Panc1 (cell line): Measurements from ENCODE around the gene POLK. TPM values are rescaled to one million over a fixed set of nuclear protein-coding genes. Genes with fewer than 3 reads are reported as not detected.
"Not testable (repeated sequence)": the region's sequence is repeated elsewhere in the genome, so short reads cannot be mapped to it uniquely, and the experiment has no call there.

Source experiments
- ATAC-seq: fragments of 200-7000 bp; cut with Tn5 transposase; 2 replicates; pipeline ENCODE4 v1.9.1; 2020; ENCODE audit warnings: mild to moderate bottlenecking, moderate library complexity
- BruUV-seq: library from RNA; stranded (reverse); fragments of 400-500 nt; replicated peaks from 2 replicates; lab custom pipeline; 2021; lab: Mats Ljungman, UMichigan
- CTCF ChIA-PET: fragments of 300-600 bp; sonication (Branson Sonifier 250); formaldehyde crosslinking; loops from one replicate; lab custom pipeline; 2022; ENCODE audit warnings: antibody characterized with exemption; lab: Charles Lee
- POLR2A ChIA-PET: fragments of 300-600 bp; sonication (Branson Sonifier 250); formaldehyde crosslinking; loops from one replicate; lab custom pipeline; 2022; ENCODE audit warnings: antibody characterized with exemption; lab: Charles Lee
- DNase-seq: peaks from one replicate; pipeline ENCODE4 v3.0.0-alpha.2; 2010; ENCODE audit warnings: low read depth, low spot score
- H3K27ac ChIP-seq: 2 replicates; pipeline ENCODE4 v1.5.1; 2011; ENCODE audit warnings: mild to moderate bottlenecking, low read length, inconsistent platforms
- H3K27me3 ChIP-seq: fragments of 200-500 bp; sonication (Bioruptor generic); 2 replicates; pipeline ENCODE4 v1.6.0; 2014; ENCODE audit warnings: low read length, inconsistent platforms; ENCODE audit not compliant: control insufficient read depth, insufficient read depth
- H3K36me3 ChIP-seq: fragments of 200-500 bp; sonication (Bioruptor generic); 2 replicates; pipeline ENCODE4 v1.5.1; 2014; ENCODE audit warnings: inconsistent platforms, mild to moderate bottlenecking, low read length, moderate library complexity; ENCODE audit not compliant: control insufficient read depth, insufficient read depth
- H3K4me1 ChIP-seq: 2 replicates; pipeline ENCODE4 v1.5.1; 2011; ENCODE audit warnings: inconsistent platforms, mild to moderate bottlenecking, low read length, moderate library complexity; ENCODE audit not compliant: control insufficient read depth, insufficient read depth
- H3K4me3 ChIP-seq, 2 experiments: 2 replicates each; pipeline ENCODE4 v1.5.1; 2011 to 2012; ENCODE audit warnings: low read depth in 2 of 2, low read length in 2 of 2, mild to moderate bottlenecking in 2 of 2, inconsistent platforms in 1 of 2, moderate library complexity in 1 of 2
- H3K9me3 ChIP-seq: fragments of 200-500 bp; sonication (Bioruptor generic); 2 replicates; pipeline ENCODE4 v1.5.1; 2014; ENCODE audit warnings: low read depth, mild to moderate bottlenecking, inconsistent platforms, low read length, moderate library complexity; ENCODE audit not compliant: control insufficient read depth, insufficient read depth
- POLR2AphosphoS5 ChIP-seq: IDR thresholded peaks from 2 replicates; pipeline ENCODE4 v1.6.1; 2012; ENCODE audit warnings: mild to moderate bottlenecking, low read depth, low read length, moderate library complexity
- SIN3A ChIP-seq: IDR thresholded peaks from 2 replicates; pipeline ENCODE4 v1.6.1; 2012; ENCODE audit warnings: low read depth, mild to moderate bottlenecking, low read length, moderate library complexity, borderline replicate concordance; ENCODE audit not compliant: insufficient read depth
- TCF7L2 ChIP-seq: IDR thresholded peaks from 2 replicates; pipeline ENCODE4 v1.6.1; 2011; ENCODE audit warnings: mild to moderate bottlenecking, low read depth, low read length, inconsistent platforms
- in situ Hi-C: cut with HindIII; loops from 2 replicates; pipeline ENCODE4 v1.10.0; 2016; ENCODE audit warnings: low sequenced_read_pairs, low pct_unique_long_range_greater_than_20kb
- intact Hi-C: fragments of 100-400 bp; cut with micrococcal nuclease; formaldehyde crosslinking; loops from one replicate; pipeline ENCODE4 v1.10.0; 2022; ENCODE audit not compliant: unreplicated experiment
- total RNA-seq: library from RNA; stranded (reverse); gene quantifications from one replicate; pipeline ENCODE4 v1.2.1, GENCODE V29; 2021; ENCODE audit not compliant: unreplicated experiment
- TF ChIP-seq, protein P1 (sequence below), 2 experiments: IDR thresholded peaks; 2 replicates each; pipeline ENCODE4 v1.6.1; 2011 to 2012; ENCODE audit warnings: low read depth in 2 of 2, control low read depth in 1 of 2, low read length in 1 of 2, mild to moderate bottlenecking in 1 of 2, moderate library complexity in 1 of 2; ENCODE audit not compliant: insufficient read depth in 1 of 2
- TF ChIP-seq, protein P2 (sequence below): fragments of 450-650 bp; IDR thresholded peaks from 2 replicates; pipeline ENCODE4 v1.5.1; 2017; ENCODE audit warnings: mild to moderate bottlenecking

POLK gene
- total RNA-seq, 1 experiment from 2014 or later = 21.3 TPM

DNA sequence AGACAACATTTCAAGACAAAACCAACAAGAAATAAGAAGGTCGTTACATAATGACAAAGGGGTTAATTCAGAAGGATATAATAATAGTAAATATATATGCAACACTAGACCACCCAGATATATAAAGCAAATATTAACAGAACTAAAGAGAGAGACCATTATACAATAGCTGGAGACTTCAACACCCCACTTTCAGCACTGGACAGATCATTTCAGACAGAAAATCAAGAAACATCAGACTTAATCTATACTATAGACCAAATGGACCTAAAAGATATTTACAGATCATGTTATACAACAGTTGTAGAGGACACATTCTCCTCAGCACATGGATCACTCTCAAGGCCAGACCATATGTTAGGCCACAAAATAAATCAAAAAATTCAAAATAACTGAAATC lies 27.1 kb upstream of the POLK start:
- in situ Hi-C loops (no loop called here), intact Hi-C loops (no loop called here)
- no peak overlapping the region for H3K27ac ChIP-seq
- no peaks in the 10 kb centered on the region for H3K27me3 ChIP-seq
- no peaks in the 10 kb centered on the region; the same call in 1 of the 2 replicates for H3K9me3 ChIP-seq
- POLR2A ChIA-PET = no interaction called here
- H3K4me1 ChIP-seq = no peaks in the 10 kb centered on the region
- no peaks in the 10 kb centered on the region for H3K36me3 ChIP-seq
- BruUV-seq = no TSS peak
- ATAC-seq (no peak), DNase-seq (no peak)
- TF ChIP-seq, protein P1, sequence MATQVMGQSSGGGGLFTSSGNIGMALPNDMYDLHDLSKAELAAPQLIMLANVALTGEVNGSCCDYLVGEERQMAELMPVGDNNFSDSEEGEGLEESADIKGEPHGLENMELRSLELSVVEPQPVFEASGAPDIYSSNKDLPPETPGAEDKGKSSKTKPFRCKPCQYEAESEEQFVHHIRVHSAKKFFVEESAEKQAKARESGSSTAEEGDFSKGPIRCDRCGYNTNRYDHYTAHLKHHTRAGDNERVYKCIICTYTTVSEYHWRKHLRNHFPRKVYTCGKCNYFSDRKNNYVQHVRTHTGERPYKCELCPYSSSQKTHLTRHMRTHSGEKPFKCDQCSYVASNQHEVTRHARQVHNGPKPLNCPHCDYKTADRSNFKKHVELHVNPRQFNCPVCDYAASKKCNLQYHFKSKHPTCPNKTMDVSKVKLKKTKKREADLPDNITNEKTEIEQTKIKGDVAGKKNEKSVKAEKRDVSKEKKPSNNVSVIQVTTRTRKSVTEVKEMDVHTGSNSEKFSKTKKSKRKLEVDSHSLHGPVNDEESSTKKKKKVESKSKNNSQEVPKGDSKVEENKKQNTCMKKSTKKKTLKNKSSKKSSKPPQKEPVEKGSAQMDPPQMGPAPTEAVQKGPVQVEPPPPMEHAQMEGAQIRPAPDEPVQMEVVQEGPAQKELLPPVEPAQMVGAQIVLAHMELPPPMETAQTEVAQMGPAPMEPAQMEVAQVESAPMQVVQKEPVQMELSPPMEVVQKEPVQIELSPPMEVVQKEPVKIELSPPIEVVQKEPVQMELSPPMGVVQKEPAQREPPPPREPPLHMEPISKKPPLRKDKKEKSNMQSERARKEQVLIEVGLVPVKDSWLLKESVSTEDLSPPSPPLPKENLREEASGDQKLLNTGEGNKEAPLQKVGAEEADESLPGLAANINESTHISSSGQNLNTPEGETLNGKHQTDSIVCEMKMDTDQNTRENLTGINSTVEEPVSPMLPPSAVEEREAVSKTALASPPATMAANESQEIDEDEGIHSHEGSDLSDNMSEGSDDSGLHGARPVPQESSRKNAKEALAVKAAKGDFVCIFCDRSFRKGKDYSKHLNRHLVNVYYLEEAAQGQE (IDR thresholded peaks at IDR 0.05; ENCODE audit: insufficient read depth in 1 of 2, low read depth in 2 of 2, low read length in 1 of 2) = peak in 1 of 2 experiments; percentile 68; a peak in 2 of 4 replicates
- no peak for TF ChIP-seq POLR2AphosphoS5
- CTCF ChIA-PET = no interaction called here
- no peak overlapping the region for H3K4me3 ChIP-seq

DNA sequence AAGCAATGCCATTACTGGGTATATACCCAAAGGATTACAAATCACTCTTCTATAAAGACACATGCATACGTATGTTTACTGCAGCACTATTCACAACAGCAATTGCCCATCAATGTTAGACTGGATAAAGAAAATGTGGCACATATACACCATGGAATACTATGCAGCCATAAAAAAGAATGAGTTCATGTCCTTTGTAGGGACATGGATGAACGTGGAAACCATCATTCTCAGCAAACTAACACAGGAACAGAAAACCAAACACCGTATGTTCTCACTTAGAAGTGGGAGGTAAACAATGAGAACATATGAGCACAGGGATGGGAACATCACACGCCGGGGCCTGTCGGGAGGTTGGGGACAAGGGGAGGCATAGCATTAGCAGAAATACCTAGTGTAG lies 21.8 kb upstream of the POLK start:
- H3K27me3 ChIP-seq, H3K36me3 ChIP-seq, H3K27ac ChIP-seq, H3K4me3 ChIP-seq, ATAC-seq, POLR2A ChIA-PET, intact Hi-C loops, DNase-seq, BruUV-seq, CTCF ChIA-PET, H3K4me1 ChIP-seq, H3K9me3 ChIP-seq, in situ Hi-C loops: not testable (repeated sequence)

DNA sequence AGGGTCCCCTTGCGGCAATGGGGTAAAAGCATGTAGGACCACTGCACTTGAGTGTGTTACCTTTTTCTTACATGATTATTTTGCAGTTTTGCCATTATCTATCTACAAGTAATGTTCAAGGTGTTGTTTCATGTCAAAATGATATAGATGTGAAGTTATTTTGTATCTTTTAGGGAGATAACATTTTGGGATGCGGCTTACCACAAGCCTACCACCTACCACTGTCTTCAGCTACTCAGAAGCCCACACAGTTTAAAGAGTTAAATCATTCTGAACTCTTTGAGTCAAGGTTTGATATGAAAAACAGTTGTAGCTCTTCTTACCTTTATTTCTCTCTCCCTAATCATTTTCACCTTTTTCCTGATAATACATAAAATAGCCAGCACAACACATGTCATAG lies 20.1 kb upstream of the POLK start:
- intact Hi-C loops (no loop called here), in situ Hi-C loops (no loop called here)
- CTCF ChIA-PET = no interaction called here
- Histone ChIP-seq H3K4me1 (no peaks in the 10 kb centered on the region), H3K27me3 (no peaks in the 10 kb centered on the region), H3K4me3 (no peak overlapping the region), H3K27ac (no peak overlapping the region), H3K36me3 (no peaks in the 10 kb centered on the region), H3K9me3 (no peaks in the 10 kb centered on the region; the same call in 1 of the 2 replicates)
- DNase-seq = no peak
- no TSS peak for BruUV-seq
- TF ChIP-seq, protein P2, sequence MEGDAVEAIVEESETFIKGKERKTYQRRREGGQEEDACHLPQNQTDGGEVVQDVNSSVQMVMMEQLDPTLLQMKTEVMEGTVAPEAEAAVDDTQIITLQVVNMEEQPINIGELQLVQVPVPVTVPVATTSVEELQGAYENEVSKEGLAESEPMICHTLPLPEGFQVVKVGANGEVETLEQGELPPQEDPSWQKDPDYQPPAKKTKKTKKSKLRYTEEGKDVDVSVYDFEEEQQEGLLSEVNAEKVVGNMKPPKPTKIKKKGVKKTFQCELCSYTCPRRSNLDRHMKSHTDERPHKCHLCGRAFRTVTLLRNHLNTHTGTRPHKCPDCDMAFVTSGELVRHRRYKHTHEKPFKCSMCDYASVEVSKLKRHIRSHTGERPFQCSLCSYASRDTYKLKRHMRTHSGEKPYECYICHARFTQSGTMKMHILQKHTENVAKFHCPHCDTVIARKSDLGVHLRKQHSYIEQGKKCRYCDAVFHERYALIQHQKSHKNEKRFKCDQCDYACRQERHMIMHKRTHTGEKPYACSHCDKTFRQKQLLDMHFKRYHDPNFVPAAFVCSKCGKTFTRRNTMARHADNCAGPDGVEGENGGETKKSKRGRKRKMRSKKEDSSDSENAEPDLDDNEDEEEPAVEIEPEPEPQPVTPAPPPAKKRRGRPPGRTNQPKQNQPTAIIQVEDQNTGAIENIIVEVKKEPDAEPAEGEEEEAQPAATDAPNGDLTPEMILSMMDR = no peak
- TF ChIP-seq TCF7L2 = no peak
- TF ChIP-seq POLR2AphosphoS5 = no peak
- no peak for TF ChIP-seq SIN3A
- TF ChIP-seq, protein P1 (IDR thresholded peaks at IDR 0.05; ENCODE audit: insufficient read depth in 1 of 2, low read depth in 2 of 2, low read length in 1 of 2) = no peak
- no peak for ATAC-seq
- POLR2A ChIA-PET = no interaction called here
